ENCODE data around the gene ZC3H10.

GRCh38 chr12:56157201-56158028 is 39.3 kb downstream of the ZC3H10 start:
- TF ChIP-seq ZNF274 (IDR thresholded peaks at IDR 0.05; ENCODE audit: borderline replicate concordance, extremely low read depth, low read length) (no peak), KDM1A (IDR thresholded peaks at IDR 0.05; ENCODE audit: borderline replicate concordance, low read length) (no peak), MAFK (IDR thresholded peaks at IDR 0.05; ENCODE audit: low read depth, low read length) (no peak)

All from H1 (cell line).